Endothelial cell of umbilical vein (primary cell): ENCODE results near the gene DMRTB1. TPM values are rescaled to one million over a fixed set of nuclear protein-coding genes. Genes with fewer than 3 reads are reported as not detected.

Source experiments
- BruUV-seq: library from RNA; stranded (reverse); fragments of 400-500 nt; replicated peaks from 2 replicates; lab custom pipeline; 2021; lab: Mats Ljungman, UMichigan
- CTCF ChIA-PET: fragments of 300-600, 350-600 bp; sonication (Branson Sonifier 250); formaldehyde crosslinking; loops from one replicate; lab custom pipeline; 2021; ENCODE audit warnings: antibody characterized with exemption, inconsistent platforms; lab: Charles Lee
- POLR2A ChIA-PET: fragments of 300-600, 350-600 bp; sonication (Branson Sonifier 250); formaldehyde crosslinking; loops from one replicate; lab custom pipeline; 2021; ENCODE audit warnings: antibody characterized with exemption, inconsistent platforms; lab: Charles Lee
- DNase-seq: peaks from one replicate; pipeline ENCODE4 v3.0.0-alpha.2; 2011; ENCODE audit warnings: low read depth, low spot score
- FAIRE-seq: peaks from 2 replicates; lab custom pipeline; 2011; peaks lifted over from hg19 to GRCh38; lab: Jason Lieb, UNC
- H2AFZ ChIP-seq: 2 replicates; pipeline ENCODE4 v1.6.0; 2012; ENCODE audit warnings: low read depth, low read length, control low read depth, inconsistent platforms
- H3K27ac ChIP-seq: 2 replicates; pipeline ENCODE4 v1.5.1; 2011; ENCODE audit warnings: low read depth, mild to moderate bottlenecking, control low read depth, low read length, moderate library complexity; ENCODE audit not compliant: insufficient read depth
- H3K27me3 ChIP-seq, 2 experiments: 2 replicates each; pipeline versions ENCODE4 v1.6.0 to v1.6.1; 2011; ENCODE audit warnings: low read length in 2 of 2, mixed read lengths in 1 of 2; ENCODE audit not compliant: control insufficient read depth in 2 of 2, insufficient read depth in 2 of 2
- H3K36me3 ChIP-seq, 2 experiments: 2 replicates in 1 of 2; 3 replicates in 1 of 2; pipeline ENCODE4 v1.5.1; 2011; ENCODE audit warnings: low read length in 2 of 2, mild to moderate bottlenecking in 1 of 2, moderate library complexity in 1 of 2; ENCODE audit not compliant: control insufficient read depth in 2 of 2, insufficient read depth in 2 of 2; ENCODE audit errors: extremely low read depth in 1 of 2
- H3K4me1 ChIP-seq: 3 replicates; pipeline ENCODE4 v1.5.1; 2011; ENCODE audit warnings: mild to moderate bottlenecking, low read length; ENCODE audit not compliant: control insufficient read depth, insufficient read depth; ENCODE audit errors: extremely low read depth
- H3K4me2 ChIP-seq: 2 replicates; pipeline ENCODE4 v1.6.1; 2011; ENCODE audit warnings: low read length, control low read depth, mixed read lengths; ENCODE audit not compliant: insufficient read depth
- H3K4me3 ChIP-seq, 3 experiments: fragments of 200-600 bp in 1 of 3; sonication (generic), shearing (Covaris generic) in 1 of 3; replicated peaks in 1 of 3; 2 replicates each; pipeline ENCODE4 v1.5.1; 2011 to 2016; ENCODE audit warnings: control low read depth in 3 of 3, low read length in 3 of 3, mild to moderate bottlenecking in 2 of 3, inconsistent platforms in 1 of 3, low read depth in 1 of 3, moderate library complexity in 1 of 3; ENCODE audit not compliant: insufficient read depth in 1 of 3
- H3K79me2 ChIP-seq: 2 replicates; pipeline ENCODE4 v1.6.0; 2012; ENCODE audit warnings: low read length, inconsistent platforms; ENCODE audit not compliant: control insufficient read depth, insufficient read depth
- H3K9ac ChIP-seq: replicated peaks from 2 replicates; pipeline ENCODE3; 2011; ENCODE audit warnings: low read length, control low read depth; ENCODE audit not compliant: insufficient read depth; ENCODE audit errors: extremely low read depth
- H3K9me1 ChIP-seq: replicated peaks from 3 replicates; pipeline ENCODE4 v1.6.0; 2011; ENCODE audit warnings: mild to moderate bottlenecking, low read length; ENCODE audit not compliant: control insufficient read depth, insufficient read depth; ENCODE audit errors: extremely low read depth
- H3K9me3 ChIP-seq: replicated peaks from 2 replicates; pipeline ENCODE4 v1.5.1; 2012; ENCODE audit warnings: low read length, inconsistent platforms; ENCODE audit not compliant: control insufficient read depth, insufficient read depth
- H4K20me1 ChIP-seq: replicated peaks from 2 replicates; pipeline ENCODE3; 2011; ENCODE audit warnings: mild to moderate bottlenecking, low read length; ENCODE audit not compliant: control insufficient read depth, insufficient read depth; ENCODE audit errors: extremely low read depth
- CTCF ChIP-seq, 2 donors: IDR thresholded peaks; 1 replicate in 1 of 2; 2 replicates in 1 of 2; pipeline ENCODE4 v1.5.1; 2011; ENCODE audit warnings: low read length in 2 of 2, mild to moderate bottlenecking in 2 of 2, moderate library complexity in 2 of 2, control low read depth in 1 of 2, inconsistent platforms in 1 of 2, low read depth in 1 of 2; ENCODE audit not compliant: insufficient read depth in 1 of 2; ENCODE audit errors: extremely low read depth in 1 of 2
- EZH2 ChIP-seq: IDR thresholded peaks from 2 replicates; pipeline ENCODE4 v1.6.1; 2012; ENCODE audit warnings: borderline replicate concordance, low read depth, mild to moderate bottlenecking, moderate library complexity, low read length, inconsistent platforms; ENCODE audit not compliant: severe bottlenecking
- FOS ChIP-seq: IDR thresholded peaks from 2 replicates; pipeline ENCODE4 v1.6.1; 2011; ENCODE audit warnings: mild to moderate bottlenecking, low read length, moderate library complexity, borderline replicate concordance; ENCODE audit not compliant: insufficient read depth
- GATA2 ChIP-seq: IDR thresholded peaks from 2 replicates; pipeline ENCODE4 v1.7.0; 2011; ENCODE audit warnings: low read depth, mild to moderate bottlenecking, moderate library complexity, mixed read lengths, low read length; ENCODE audit not compliant: insufficient read length, insufficient read depth
- JUN ChIP-seq: IDR thresholded peaks from 2 replicates; pipeline ENCODE4 v1.6.1; 2011; ENCODE audit warnings: borderline replicate concordance, low read depth; ENCODE audit not compliant: insufficient read length, insufficient read depth
- MAX ChIP-seq: IDR thresholded peaks from 2 replicates; pipeline ENCODE4 v1.6.1; 2011; ENCODE audit not compliant: insufficient read depth, insufficient read length
- MYC ChIP-seq: IDR thresholded peaks from one replicate; pipeline ENCODE4 v1.6.1; 2011; ENCODE audit warnings: mild to moderate bottlenecking, low read depth, low read length
- POLR2A ChIP-seq: IDR thresholded peaks from 2 replicates; pipeline ENCODE4 v1.6.1; 2012; ENCODE audit warnings: low read depth, mild to moderate bottlenecking, control low read depth, low read length
- POLR2AphosphoS5 ChIP-seq: IDR thresholded peaks from 2 replicates; pipeline ENCODE4 v1.6.1; 2012; ENCODE audit warnings: low read depth, mild to moderate bottlenecking, control low read depth, low read length, moderate library complexity; ENCODE audit not compliant: insufficient read depth
- dilution Hi-C: fragments of 300-500 bp; cut with MboI; formaldehyde crosslinking; loops from one replicate; pipeline ENCODE4 v1.15.0; 2019; ENCODE audit warnings: low sequenced_read_pairs; ENCODE audit not compliant: extremely low pct_ligation_motif_present
- intact Hi-C: fragments of 100-400 bp; cut with micrococcal nuclease; formaldehyde crosslinking; loops from one replicate; pipeline ENCODE4 v1.10.0; 2022
- polyA plus RNA-seq, 4 experiments: library from polyadenylated mRNA; depleted of rRNA in 3 of 4; stranded (reverse) in 3 of 4; unstranded in 1 of 4; fragments of >200 nt; gene quantifications; 2 replicates each; pipeline versions ENCODE4 v1.2.1 to v1.2.3, GENCODE V29; 2011 to 2012; ENCODE audit warnings: missing spikeins in 1 of 4
- total RNA-seq: library from RNA; stranded (reverse); gene quantifications from 2 replicates; pipeline ENCODE4 v1.2.3, GENCODE V29; 2021

The DMRTB1 gene
- total and polyA plus RNA-seq, 2 donors (not counting 3 experiments of a cell fraction or from before 2014, with no cell fraction given), result not detected

GRCh38 chr1:53412285-53413174 lies 46.7 kb upstream of the DMRTB1 start:
- Histone ChIP-seq H3K36me3 (no peaks in the 10 kb centered on the region), H3K9me1 (no peaks in the 10 kb centered on the region), H3K4me2 (no peak overlapping the region), H2AFZ (no peak overlapping the region), H3K27me3 (peaks cover 6 to 11% of the 10 kb centered on the region in 2 experiments), H4K20me1 (no peaks in the 10 kb centered on the region), H3K27ac (no peak overlapping the region), H3K4me1 (no peaks in the 10 kb centered on the region), H3K9ac (no peak overlapping the region), H3K9me3 (no peaks in the 10 kb centered on the region), H3K79me2 (no peaks in the 10 kb centered on the region), H3K4me3 (no peak overlapping the region)
- no peak for FAIRE-seq
- dilution Hi-C loops, result no loop called here
- BruUV-seq, result no TSS peak
- DNase-seq, result no peak
- ChIA-PET CTCF (interaction anchor here (1.5 kb wide), 1 partner anchor 19 kb away, joined by 5 read pairs; no protein-coding TSS in a partner anchor), POLR2A (no interaction called here)
- intact Hi-C loops, result no loop called here
- TF ChIP-seq POLR2A (no peak), GATA2 (no peak), POLR2AphosphoS5 (no peak), FOS (no peak), JUN (no peak), MAX (no peak), MYC (no peak), CTCF (IDR thresholded peaks at IDR 0.05; ENCODE audit: extremely low read depth in 1 of 2, insufficient read depth in 1 of 2, low read depth in 1 of 2, low read length in 2 of 2) (no peak), EZH2 (no peak)
